ENCODE measurements around the gene CX3CL1.
A peak's percentile ranks its signal among the peaks of the same experiment; 100 is the strongest.

The CX3CL1 gene

GRCh38 chr16:57403965-57404817 is 31.9 kb downstream of the CX3CL1 start, which contains the start of gene CCL17:
Gene CCL17 (plus strand): TSS chr16:57404767. CDS start chr16:57413933, 9,166 bp downstream.
- peak in 6 of 56 donors; percentile 16 to 65 (median 28) for DNase-seq

GRCh38 chr16:57405097-57405496 is 32.8 kb downstream of the CX3CL1 start:
- no peak for DNase-seq

- peak in 1 of 56 donors; percentile 11 for DNase-seq
Measured at GRCh38 chr16:57406881-57407280, 34.6 kb downstream of the CX3CL1 start.

GRCh38 chr16:57407521-57408353 is 35.4 kb downstream of the CX3CL1 start:
- no peak for DNase-seq

GRCh38 chr16:57409065-57409464 is 36.8 kb downstream of the CX3CL1 start:
- peak in 1 of 56 donors; percentile 29 for DNase-seq

GRCh38 chr16:57409870-57410587 is 37.7 kb downstream of the CX3CL1 start:
- no peak for DNase-seq

- DNase-seq = no peak
Measured at GRCh38 chr16:57411362-57411976, 39.2 kb downstream of the CX3CL1 start.

- DNase-seq = no peak
Measured at GRCh38 chr16:57412584-57412983, 40.3 kb downstream of the CX3CL1 start.

- no peak for DNase-seq
Measured at GRCh38 chr16:57413301-57413730, 41.0 kb downstream of the CX3CL1 start.

GRCh38 chr16:57413733-57414132 is 41.4 kb downstream of the CX3CL1 start:
- DNase-seq = no peak

- no peak for DNase-seq
Measured at GRCh38 chr16:57416084-57416483, 43.8 kb downstream of the CX3CL1 start.

- no peak for DNase-seq
Measured at GRCh38 chr16:57419506-57419905, 47.2 kb downstream of the CX3CL1 start.

- peak in 5 of 56 donors; percentile 5 to 59 (median 13) for DNase-seq
Measured at GRCh38 chr16:57422026-57422944, 50.0 kb downstream of the CX3CL1 start.

- DNase-seq = no peak
Measured at GRCh38 chr16:57423152-57423551, 50.9 kb downstream of the CX3CL1 start.

- DNase-seq = peak in 5 of 56 donors; percentile 14 to 41 (median 22)
Measured at GRCh38 chr16:57424583-57424982, 52.3 kb downstream of the CX3CL1 start.

- no peak for DNase-seq
Measured at GRCh38 chr16:57426356-57426755, 54.1 kb downstream of the CX3CL1 start.

- no peak for DNase-seq
Measured at GRCh38 chr16:57427307-57427706, 55.0 kb downstream of the CX3CL1 start.

GRCh38 chr16:57427824-57428223 is 55.5 kb downstream of the CX3CL1 start:
- DNase-seq = no peak

GRCh38 chr16:57430955-57431354 is 58.7 kb downstream of the CX3CL1 start:
- no peak for DNase-seq

- DNase-seq = no peak
Measured at GRCh38 chr16:57432505-57432904, 60.2 kb downstream of the CX3CL1 start.
